GM23248 (cell line): ENCODE results near the gene CELSR1. TPM values are rescaled to one million over a fixed set of nuclear protein-coding genes. Genes with fewer than 3 reads are reported as not detected.

Experiments
- DNase-seq: peaks from one replicate; pipeline ENCODE4 v3.0.0-alpha.2; 2015
- H2AFZ ChIP-seq: fragments of 200-600 bp; sonication (generic); 2 replicates; pipeline ENCODE4 v1.6.1; 2016; ENCODE audit warnings: antibody characterized with exemption
- H3F3A ChIP-seq: fragments of 200-600 bp; sonication (generic); 2 replicates; pipeline ENCODE4 v1.6.1; 2016; ENCODE audit warnings: mild to moderate bottlenecking, antibody characterized with exemption, mixed run types; ENCODE audit not compliant: insufficient read depth
- H3K27ac ChIP-seq: fragments of 200-600 bp; sonication (generic); 2 replicates; pipeline ENCODE4 v1.5.1; 2016; ENCODE audit warnings: mild to moderate bottlenecking
- H3K27me3 ChIP-seq: fragments of 200-600 bp; sonication (generic); replicated peaks from 2 replicates; pipeline ENCODE4 v1.6.1; 2016; ENCODE audit warnings: mild to moderate bottlenecking; ENCODE audit not compliant: insufficient read depth
- H3K36me3 ChIP-seq: fragments of 200-600 bp; sonication (generic); 2 replicates; pipeline ENCODE4 v1.6.1; 2016; ENCODE audit warnings: low read depth, mild to moderate bottlenecking
- H3K4me1 ChIP-seq: fragments of 200-600 bp; sonication (generic); 2 replicates; pipeline ENCODE4 v1.6.1; 2016; ENCODE audit warnings: mild to moderate bottlenecking; ENCODE audit not compliant: insufficient read depth
- H3K4me2 ChIP-seq: fragments of 200-600 bp; sonication (generic); one replicate; pipeline ENCODE4 v1.6.1; 2016; ENCODE audit warnings: mild to moderate bottlenecking; ENCODE audit not compliant: unreplicated experiment
- H3K4me3 ChIP-seq: fragments of 200-600 bp; sonication (generic); 2 replicates; pipeline ENCODE4 v1.5.1; 2016; ENCODE audit warnings: mild to moderate bottlenecking
- H3K79me2 ChIP-seq: fragments of 200-600 bp; sonication (generic); 2 replicates; pipeline ENCODE4 v1.6.1; 2016; ENCODE audit warnings: mild to moderate bottlenecking; ENCODE audit not compliant: insufficient read depth
- H3K9ac ChIP-seq: fragments of 200-600 bp; sonication (generic); 2 replicates; pipeline ENCODE4 v1.6.1; 2016; ENCODE audit warnings: mild to moderate bottlenecking
- H3K9me2 ChIP-seq: fragments of 200-600 bp; sonication (generic); 2 replicates; pipeline ENCODE4 v1.6.1; 2016; ENCODE audit warnings: mixed run types, mild to moderate bottlenecking, moderate library complexity; ENCODE audit not compliant: insufficient read depth
- H3K9me3 ChIP-seq: fragments of 200-600 bp; sonication (generic); one replicate; pipeline ENCODE4 v1.6.1; 2017; ENCODE audit warnings: low read depth
- H4K20me1 ChIP-seq: fragments of 200-600 bp; sonication (generic); 2 replicates; pipeline ENCODE4 v1.6.0; 2016; ENCODE audit not compliant: insufficient read depth
- EZH2 ChIP-seq: fragments of 200-600 bp; sonication (generic); IDR thresholded peaks from 2 replicates; pipeline ENCODE4 v1.6.1; 2018; ENCODE audit warnings: antibody characterized with exemption, mild to moderate bottlenecking; ENCODE audit not compliant: insufficient read depth, poor library complexity, severe bottlenecking
- EZH2phosphoT487 ChIP-seq: fragments of 200-600 bp; sonication (generic); IDR thresholded peaks from 2 replicates; pipeline ENCODE4 v1.6.1; 2018; ENCODE audit warnings: antibody characterized with exemption, moderate library complexity, mild to moderate bottlenecking, low read depth; ENCODE audit not compliant: insufficient read depth
- WGBS, 2 experiments: methylation state at CpG; one replicate each; pipeline ENCODE4 v1.1.6; 2015 to 2017; ENCODE audit warnings: low lambda C conversion rate in 2 of 2, low coverage in 1 of 2; ENCODE audit errors: missing lambda C conversion rate in 2 of 2; 5-methylcytosine and 5-hydroxymethylcytosine counted together
- in situ Hi-C: fragments of 300-500 bp; cut with MboI; formaldehyde crosslinking; loops from 2 replicates; pipeline ENCODE4 v1.15.0; 2020
- polyA plus RNA-seq: library from polyadenylated mRNA; unstranded; fragments of >200 nt; fragmentation: Nextera tagmentation; extraction: Ambion mirVana; gene quantifications from 2 replicates; pipeline ENCODE4 v1.2.1, GENCODE V29; 2016
- total RNA-seq: library from RNA; depleted of rRNA; stranded (reverse); fragments of >200 nt; shearing (Covaris generic); gene quantifications from 2 replicates; pipeline ENCODE4 v1.2.3, GENCODE V29; 2014

Gene CELSR1
- total and polyA plus RNA-seq, 2 experiments from 2014 or later: 0.23 to 0.54 TPM

DNA sequence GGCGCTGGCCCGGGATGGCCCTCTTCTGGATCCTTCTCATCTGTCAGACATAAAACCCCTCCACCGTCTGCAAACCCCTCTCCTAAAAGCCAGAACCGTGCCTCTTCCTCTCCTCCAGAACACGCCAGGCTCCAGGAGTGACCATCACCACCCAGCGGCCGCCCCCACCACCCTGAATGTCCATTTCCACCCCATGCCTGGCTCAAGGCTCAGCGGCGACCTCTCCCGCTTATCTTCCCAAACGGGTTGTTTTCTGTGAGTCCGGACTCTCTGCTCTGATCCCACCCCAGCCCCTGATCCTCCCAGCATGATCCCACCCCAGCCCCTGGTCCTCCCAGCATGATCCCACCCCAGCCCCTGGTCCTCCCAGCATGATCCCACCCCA, 37.6 kb downstream of the CELSR1 start:
- no peaks in the 10 kb centered on the region for H3K9me2 ChIP-seq
- DNase-seq: no peak
- no peak overlapping the region for H3K27ac ChIP-seq
- H4K20me1 ChIP-seq: no peaks in the 10 kb centered on the region
- 0 out of 2 replicates have a peak overlapping the region, but pooled peaks have one; percentile 6 for H2AFZ ChIP-seq
- no peaks in the 10 kb centered on the region for H3F3A ChIP-seq
- no peaks in the 10 kb centered on the region for H3K9me3 ChIP-seq
- no peaks in the 10 kb centered on the region for H3K79me2 ChIP-seq
- no peaks in the 10 kb centered on the region for H3K36me3 ChIP-seq
- H3K4me3 ChIP-seq: no peak overlapping the region
- peak overlapping the region; percentile 0 for H3K4me2 ChIP-seq
- no peak overlapping the region for H3K9ac ChIP-seq
- peaks cover 9% of the 10 kb centered on the region; the same call in 1 of the 2 replicates for H3K4me1 ChIP-seq
- TF ChIP-seq EZH2phosphoT487 (no peak), EZH2 (no peak)
- WGBS, 2 experiments: 23 to 27% methylated on average over 10 to 12 of the region's 12 CpGs
- no peaks in the 10 kb centered on the region for H3K27me3 ChIP-seq
- in situ Hi-C loops: loop anchor here (10.0 kb wide), 1 partner anchor 65 kb away; no protein-coding TSS in a partner anchor

DNA sequence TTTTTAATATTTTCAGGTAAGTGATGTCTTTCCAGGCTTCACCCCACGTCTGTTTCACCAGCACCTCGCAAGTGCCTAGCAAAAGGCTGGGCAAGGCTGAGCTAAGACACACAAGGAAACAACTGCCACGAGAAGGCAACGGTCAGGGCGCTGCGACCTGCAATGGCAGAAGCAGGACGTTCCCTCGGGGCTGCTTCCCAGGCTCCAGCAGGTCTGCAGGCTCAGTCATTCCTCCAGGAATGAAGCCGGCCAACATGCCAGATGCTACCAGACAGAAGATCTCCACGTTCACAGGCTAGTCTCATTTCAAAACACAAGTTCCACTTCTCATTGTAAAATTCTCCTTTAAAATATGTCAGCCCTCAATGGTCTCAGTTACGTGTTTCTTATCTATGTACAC, 45.5 kb downstream of the CELSR1 start:
- Histone ChIP-seq H3K9me3 (no peaks in the 10 kb centered on the region), H3K4me1 (no peaks in the 10 kb centered on the region), H3F3A (no peaks in the 10 kb centered on the region), H3K27me3 (peaks cover 12% of the 10 kb centered on the region; the same call in 1 of the 2 replicates), H2AFZ (no peak overlapping the region), H3K27ac (no peak overlapping the region), H3K4me2 (no peak overlapping the region), H3K9ac (no peak overlapping the region), H3K79me2 (no peaks in the 10 kb centered on the region), H4K20me1 (no peaks in the 10 kb centered on the region), H3K4me3 (no peak overlapping the region), H3K36me3 (no peaks in the 10 kb centered on the region), H3K9me2 (no peaks in the 10 kb centered on the region)
- WGBS, 2 experiments: 5 to 9% methylated on average over 11 of the region's 11 CpGs
- in situ Hi-C loops: loop anchor here (10.0 kb wide), 1 partner anchor 57 kb away; no protein-coding TSS in a partner anchor
- peak; percentile 62 for DNase-seq
- no peak for TF ChIP-seq EZH2

DNA sequence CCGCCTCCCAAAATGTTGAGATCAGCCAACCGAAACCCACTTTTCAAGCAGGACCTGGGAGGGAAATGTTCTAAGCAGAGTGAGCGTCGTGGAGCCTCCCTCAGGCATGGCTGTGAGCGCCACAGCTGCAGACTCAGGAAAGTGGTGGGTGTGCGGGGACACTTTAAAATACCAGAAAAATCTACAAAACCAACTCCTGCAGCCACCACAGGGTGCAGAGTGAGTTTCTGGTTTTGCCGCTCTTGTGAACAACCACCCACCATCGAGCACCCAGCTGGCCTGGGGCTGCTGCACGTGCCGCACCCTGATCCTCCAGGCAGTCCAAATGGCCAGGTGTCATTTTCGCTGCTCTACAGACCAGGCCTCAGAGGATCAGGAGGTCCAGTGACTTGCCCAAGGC, 46.9 kb downstream of the CELSR1 start:
- Histone ChIP-seq H4K20me1 (no peaks in the 10 kb centered on the region), H3K4me2 (no peak overlapping the region), H3K4me3 (no peak overlapping the region), H3K36me3 (no peaks in the 10 kb centered on the region), H3K9me2 (no peaks in the 10 kb centered on the region), H3K4me1 (no peaks in the 10 kb centered on the region), H3K79me2 (no peaks in the 10 kb centered on the region), H2AFZ (no peak overlapping the region), H3K9me3 (no peaks in the 10 kb centered on the region), H3F3A (no peaks in the 10 kb centered on the region), H3K27me3 (peaks cover 12% of the 10 kb centered on the region; the same call in 1 of the 2 replicates), H3K27ac (no peak overlapping the region), H3K9ac (no peak overlapping the region)
- in situ Hi-C loops: loop anchor here (10.0 kb wide), 1 partner anchor 56 kb away; no protein-coding TSS in a partner anchor
- TF ChIP-seq EZH2 (no peak), EZH2phosphoT487 (no peak)
- 63 to 68% methylated on average over 11 of the region's 11 CpGs for WGBS, 2 experiments
- no peak for DNase-seq

DNA sequence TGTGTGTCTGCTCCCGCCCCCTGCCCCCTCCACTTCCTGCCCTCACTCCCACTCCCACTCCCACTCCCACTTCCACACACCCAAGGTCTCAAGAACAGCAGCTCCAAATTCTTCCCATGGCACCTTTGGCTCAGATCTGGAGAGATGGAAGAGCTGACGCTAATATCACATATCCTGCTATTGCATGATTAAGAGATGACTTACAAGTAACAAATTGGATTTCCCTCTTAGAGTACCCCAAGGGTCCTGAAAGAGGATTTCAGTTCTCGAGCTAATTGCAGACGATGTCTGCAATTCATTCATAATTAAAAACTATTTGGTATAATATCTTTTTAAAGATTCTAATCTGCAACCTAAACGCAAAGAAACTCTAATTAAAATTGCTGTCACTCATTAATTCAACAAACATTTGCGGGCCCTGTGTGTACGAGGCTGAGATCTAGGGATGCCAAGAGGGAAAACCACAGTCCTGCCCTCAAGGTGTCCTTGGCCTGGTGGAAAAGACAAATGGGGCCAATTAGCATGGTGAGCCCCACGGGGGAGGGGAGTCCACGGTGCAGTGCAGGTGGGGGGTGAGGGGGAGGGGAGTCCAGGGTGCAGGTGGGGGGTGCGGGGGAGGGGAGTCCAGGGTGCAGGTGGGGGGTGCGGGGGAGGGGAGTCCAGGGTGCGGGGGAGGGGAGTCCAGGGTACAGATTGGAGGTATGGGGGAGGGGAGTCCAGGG, 50.3 kb downstream of the CELSR1 start:
- Histone ChIP-seq H3K27ac (no peak overlapping the region), H3K79me2 (no peaks in the 10 kb centered on the region), H3K9me3 (no peaks in the 10 kb centered on the region), H3K9me2 (no peaks in the 10 kb centered on the region), H3K36me3 (no peaks in the 10 kb centered on the region), H4K20me1 (no peaks in the 10 kb centered on the region), H3K4me1 (no peaks in the 10 kb centered on the region), H3K4me3 (no peak overlapping the region), H3K9ac (no peak overlapping the region), H3K27me3 (peaks cover 18% of the 10 kb centered on the region; the same call in 1 of the 2 replicates), H3K4me2 (no peak overlapping the region), H2AFZ (no peak overlapping the region), H3F3A (no peaks in the 10 kb centered on the region)
- WGBS, 2 experiments: 19 to 30% methylated on average over 6 to 12 of the region's 12 CpGs
- in situ Hi-C loops: no loop called here
- TF ChIP-seq EZH2phosphoT487: no peak
- no peak for TF ChIP-seq EZH2
- DNase-seq: no peak
